HG02884 (cell line): ENCODE data around the gene VPS36.
A peak's percentile ranks its signal among the peaks of the same experiment; 100 is the strongest.
"Not testable (repeated sequence)": the region's sequence is repeated elsewhere in the genome, so short reads cannot be mapped to it uniquely, and the experiment has no call there.

ENCODE experiments used
- ATAC-seq: cut with Tn5 transposase; IDR thresholded peaks from one replicate; pipeline ENCODE4 v1.9.1; 2021; ENCODE audit warnings: mild to moderate bottlenecking, moderate library complexity; ENCODE audit not compliant: unreplicated experiment

The VPS36 gene

GRCh38 chr13:52450012-52450792 is at the start of gene VPS36:
TSS of gene VPS36 (minus strand) at chr13:52450634. CDS start at chr13:52450594, 40 bp downstream.
- peak; percentile 63 for ATAC-seq

GRCh38 chr13:52497979-52498378 is 47.5 kb upstream of the VPS36 start:
- not testable (repeated sequence) for ATAC-seq

GRCh38 chr13:52494241-52494640 is 43.8 kb upstream of the VPS36 start:
- ATAC-seq = not testable (repeated sequence)

- not testable (repeated sequence) for ATAC-seq
Measured at GRCh38 chr13:52491015-52491414, 40.6 kb upstream of the VPS36 start.

GRCh38 chr13:52488763-52489162 is 38.3 kb upstream of the VPS36 start:
- not testable (repeated sequence) for ATAC-seq

GRCh38 chr13:52487078-52487477 is 36.6 kb upstream of the VPS36 start:
- ATAC-seq = not testable (repeated sequence)

GRCh38 chr13:52480677-52481428 is 30.4 kb upstream of the VPS36 start:
- ATAC-seq = not testable (repeated sequence)

GRCh38 chr13:52468487-52468886 is 18.1 kb upstream of the VPS36 start:
- not testable (repeated sequence) for ATAC-seq

- ATAC-seq = no peak
Measured at GRCh38 chr13:52463526-52463925, 13.1 kb upstream of the VPS36 start.

GRCh38 chr13:52461265-52461664 is 10.8 kb upstream of the VPS36 start:
- ATAC-seq = no peak

GRCh38 chr13:52459668-52460067 is 9.2 kb upstream of the VPS36 start:
- no peak for ATAC-seq

- ATAC-seq = peak; percentile 23
Measured at GRCh38 chr13:52455677-52456041, 5.2 kb upstream of the VPS36 start.

GRCh38 chr13:52454820-52455676 is 4.6 kb upstream of the VPS36 start, which contains the start of gene CKAP2:
TSS of gene CKAP2 (plus strand) at chr13:52455478. CDS start at chr13:52455557, 79 bp downstream.
- peak; percentile 77 for ATAC-seq

GRCh38 chr13:52454459-52454819 is 4.0 kb upstream of the VPS36 start:
- peak; percentile 17 for ATAC-seq

- no peak for ATAC-seq
Measured at GRCh38 chr13:52452470-52452869, 2.0 kb upstream of the VPS36 start.

- ATAC-seq = no peak
Measured at GRCh38 chr13:52451135-52451804, 836 bp upstream of the VPS36 start.

- ATAC-seq = no peak
Measured at GRCh38 chr13:52450793-52451116, 321 bp upstream of the VPS36 start.

- ATAC-seq = no peak
Measured at GRCh38 chr13:52449331-52450011, 963 bp downstream of the VPS36 start.

- ATAC-seq = no peak
Measured at GRCh38 chr13:52447815-52448552, 2.5 kb downstream of the VPS36 start.
